Activated CD4-positive, CD25-positive, alpha-beta regulatory T cell (primary cell): ENCODE data around the gene VWA8.

ENCODE experiments used
- DNase-seq, 4 experiments: peaks; one replicate each; lab custom pipeline; 2025; lab: John Stamatoyannopoulos, UW

Gene VWA8

DNA sequence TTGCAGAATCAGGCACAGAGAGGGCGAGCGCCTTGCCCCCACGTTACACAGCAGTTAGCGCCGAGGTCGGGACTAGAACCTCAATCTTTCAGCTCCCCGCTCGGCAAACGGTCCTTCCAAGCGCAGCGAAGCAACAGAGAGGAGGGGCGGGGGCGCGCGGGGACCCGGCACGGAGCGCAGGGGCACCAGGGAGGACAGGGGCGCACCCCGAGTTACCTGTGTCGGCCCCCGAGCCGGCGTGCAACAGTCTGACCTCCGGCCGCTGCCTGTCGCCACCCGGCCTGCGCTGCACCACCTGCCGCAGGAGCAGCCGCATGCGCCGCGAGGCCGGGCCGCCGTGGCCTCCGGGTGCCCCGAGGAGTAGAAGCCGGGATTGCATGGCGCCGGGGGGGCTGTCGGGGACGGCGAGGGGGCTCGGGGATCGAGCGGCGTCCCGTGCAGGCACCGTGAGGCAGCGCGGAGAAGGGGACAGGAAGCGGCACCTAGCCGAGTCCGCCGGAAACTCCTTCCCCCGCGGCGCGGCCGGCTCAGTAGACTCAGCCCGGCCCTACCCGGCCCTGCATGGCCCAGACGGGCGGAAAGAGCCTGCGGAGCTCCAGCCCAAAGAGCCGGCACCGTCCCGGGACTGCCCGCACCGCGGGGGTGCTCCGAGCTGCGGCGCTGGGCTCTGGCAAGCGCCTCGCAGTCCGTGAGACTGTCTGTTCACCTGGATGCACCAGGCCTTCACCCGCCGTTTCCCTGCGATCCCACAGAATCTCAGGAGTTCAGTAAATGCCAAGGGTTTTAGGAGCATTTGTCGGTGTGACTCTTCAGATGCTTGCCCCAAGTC, at the start of gene VWA8:
TSS of gene VWA8 (minus strand) at position 473 of the 829 bp plus-strand sequence. CDS start at position 379, 94 bp downstream.
- peak; percentile 65 to 80 (median 72) for DNase-seq

DNA sequence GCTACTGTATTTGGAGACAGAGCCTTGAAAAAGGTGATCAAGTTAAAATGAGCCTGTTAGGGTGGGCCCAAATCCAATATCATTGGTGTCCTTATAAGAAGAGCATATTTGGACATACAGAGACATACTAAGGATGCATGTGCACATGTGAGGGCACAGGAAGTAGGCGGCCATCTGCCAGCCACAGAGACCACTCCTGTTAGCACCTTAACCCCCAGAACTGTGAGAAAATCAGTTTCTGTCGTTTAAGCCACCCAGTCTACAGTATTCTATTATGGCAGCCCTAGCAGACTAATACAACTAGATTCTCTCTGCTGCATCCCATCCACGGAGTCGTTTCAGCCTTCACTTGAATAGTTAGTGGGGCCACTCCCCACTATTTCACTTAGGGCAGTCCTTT, 48.1 kb upstream of the VWA8 start:
- no peak for DNase-seq

- no peak for DNase-seq
Measured at GRCh38 chr13:42007844-42008243, 46.9 kb upstream of the VWA8 start.

- no peak for DNase-seq
Measured at GRCh38 chr13:42002066-42002465, 41.2 kb upstream of the VWA8 start.

GRCh38 chr13:42001580-42001979, 40.7 kb upstream of the VWA8 start:
- DNase-seq: no peak

DNA sequence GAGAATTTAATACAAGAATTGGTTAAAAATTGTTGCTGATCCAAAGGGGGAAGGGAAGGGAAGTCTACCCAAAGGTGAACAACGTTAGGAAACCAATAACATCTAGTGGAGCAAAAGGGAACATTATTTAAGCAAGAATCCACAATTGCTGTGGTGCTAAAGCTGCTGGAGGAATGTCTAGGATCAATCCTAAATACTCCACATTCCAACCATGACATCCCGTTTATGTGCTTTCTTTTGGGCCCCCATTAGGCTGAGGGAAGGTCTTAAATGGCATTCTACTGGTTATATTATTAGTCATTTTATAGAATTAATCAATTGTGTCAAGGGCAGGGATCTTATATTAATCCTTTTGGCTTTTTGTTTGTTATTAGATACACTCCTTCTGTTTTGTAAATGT, 39.9 kb upstream of the VWA8 start:
- no peak for DNase-seq

DNA sequence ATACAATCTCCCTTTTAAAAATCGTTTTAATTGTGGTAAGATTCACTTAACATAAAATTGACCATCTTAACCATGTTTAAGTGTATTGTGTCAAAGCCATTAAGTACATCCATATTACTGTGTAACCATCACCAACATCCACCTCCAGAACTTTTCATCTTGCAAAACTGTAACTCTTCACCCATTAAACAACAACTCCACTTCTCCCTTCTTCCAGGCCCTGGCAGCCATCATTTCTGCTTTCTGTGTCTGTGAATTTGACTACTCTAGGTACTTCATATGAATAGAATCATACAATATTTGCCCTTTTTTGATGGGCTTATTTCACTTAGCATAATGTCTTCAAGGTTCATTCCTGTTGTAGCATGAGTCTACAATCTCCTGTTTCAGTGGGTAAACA, 36.5 kb upstream of the VWA8 start:
- no peak for DNase-seq

GRCh38 chr13:41995946-41996345, 35.0 kb upstream of the VWA8 start:
- no peak for DNase-seq

GRCh38 chr13:41995336-41995735, 34.4 kb upstream of the VWA8 start:
- DNase-seq: no peak

GRCh38 chr13:41994696-41995095, 33.8 kb upstream of the VWA8 start:
- no peak for DNase-seq

DNA sequence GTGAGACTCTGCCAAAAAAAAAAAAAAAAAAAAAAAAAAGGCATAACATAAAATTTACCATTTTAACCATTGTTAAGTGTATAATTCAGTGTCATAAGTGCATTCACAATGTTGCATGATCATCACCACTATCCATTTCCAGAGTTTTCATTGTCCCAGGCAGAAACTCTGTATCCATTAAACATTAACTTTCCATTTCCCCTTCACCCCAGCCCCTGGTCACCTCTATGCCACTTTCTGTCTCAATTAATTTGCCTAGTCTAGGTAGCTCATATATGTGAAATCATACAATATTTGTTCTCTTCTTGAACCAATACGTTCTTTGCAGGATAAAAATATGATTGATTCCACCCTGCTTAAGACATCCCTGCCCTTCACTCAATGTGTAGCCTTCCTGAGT, 31.0 kb upstream of the VWA8 start:
- no peak for DNase-seq

DNA sequence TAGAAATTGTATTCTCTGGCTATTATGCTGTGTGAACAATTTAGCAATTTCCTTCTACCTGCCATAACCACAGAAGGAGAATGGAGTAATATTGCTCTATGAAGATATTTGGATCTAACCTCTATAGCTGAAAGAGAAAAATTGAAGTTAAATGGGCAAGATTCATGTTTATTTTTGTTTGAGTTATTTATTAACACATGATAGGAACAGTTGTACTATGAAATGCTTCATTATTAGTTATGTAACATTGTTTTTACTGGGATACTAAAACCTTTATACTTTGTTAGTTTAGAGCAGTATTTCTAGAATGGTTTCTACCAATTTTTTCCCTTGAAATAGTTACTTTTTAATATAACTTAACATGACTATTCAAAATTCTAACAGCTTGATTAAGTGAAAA, 27.3 kb upstream of the VWA8 start:
- no peak for DNase-seq

- no peak for DNase-seq
Measured at GRCh38 chr13:41985788-41986508, 25.0 kb upstream of the VWA8 start.

GRCh38 chr13:41981951-41982715, 21.2 kb upstream of the VWA8 start:
- no peak for DNase-seq

GRCh38 chr13:41978007-41978406, 17.1 kb upstream of the VWA8 start:
- DNase-seq: no peak

DNA sequence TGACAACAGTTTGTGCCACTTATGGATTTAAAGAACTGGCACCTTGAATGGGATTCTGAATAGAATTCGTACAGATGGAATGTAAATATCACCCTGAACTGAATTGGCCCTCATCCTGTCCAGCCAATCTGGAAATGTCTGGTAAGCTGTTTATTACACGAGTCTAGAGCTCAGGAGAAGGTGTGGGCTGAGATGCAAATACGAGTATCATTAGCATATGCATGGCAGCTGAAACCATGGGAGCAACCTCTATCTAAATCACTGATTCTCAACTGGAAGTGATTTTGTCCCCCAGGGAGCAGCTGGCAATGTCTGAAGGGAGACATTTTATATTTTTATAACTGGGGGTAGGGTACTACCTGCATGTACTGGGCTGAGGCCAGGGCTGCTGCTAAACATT, 15.6 kb upstream of the VWA8 start:
- DNase-seq: no peak

- DNase-seq: no peak
Measured at GRCh38 chr13:41974262-41974900, 13.5 kb upstream of the VWA8 start.

- no peak for DNase-seq
Measured at GRCh38 chr13:41973247-41973741, 12.4 kb upstream of the VWA8 start.

DNA sequence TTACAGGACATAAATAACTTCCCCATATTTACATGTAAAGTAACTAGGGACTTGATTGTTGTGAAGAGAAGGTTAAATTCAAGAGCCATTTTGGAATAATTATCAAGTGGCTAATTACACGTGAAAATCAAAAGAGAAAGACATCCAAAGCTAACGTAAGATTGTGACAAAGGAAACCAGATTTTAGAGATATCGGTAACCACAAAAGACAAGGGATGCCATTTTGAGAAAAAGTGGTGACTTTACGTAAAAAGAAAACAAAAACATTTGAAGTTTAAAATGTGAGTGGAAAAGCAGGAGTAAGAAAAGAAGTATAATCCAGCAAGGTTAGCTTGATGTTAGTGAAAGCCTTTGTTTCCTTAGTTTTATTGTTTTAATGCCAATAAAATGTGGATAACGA, 10.9 kb upstream of the VWA8 start:
- no peak for DNase-seq

- no peak for DNase-seq
Measured at GRCh38 chr13:41970918-41971317, 10.0 kb upstream of the VWA8 start.

- no peak for DNase-seq
Measured at GRCh38 chr13:41970022-41970421, 9.1 kb upstream of the VWA8 start.

DNA sequence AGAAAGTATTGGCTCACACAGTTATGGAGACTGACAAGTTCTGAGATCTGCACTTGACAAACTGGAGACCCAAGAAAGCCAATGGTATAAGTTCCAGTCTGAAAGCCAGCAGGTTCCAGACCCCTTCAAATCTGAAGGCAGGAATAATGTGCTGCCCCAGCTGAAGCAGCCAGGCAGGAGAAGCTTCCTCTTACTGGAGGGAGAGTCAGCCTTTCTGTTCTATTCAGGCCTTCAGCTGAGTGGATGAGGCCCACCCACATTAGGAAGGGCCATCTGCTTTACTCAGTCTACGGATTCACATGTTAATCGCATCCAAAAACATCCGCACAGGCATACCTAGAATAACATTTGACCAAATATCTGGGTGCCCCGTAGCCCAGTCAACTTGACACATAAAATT, 8.2 kb upstream of the VWA8 start:
- no peak for DNase-seq
